Activated naive CD4-positive, alpha-beta T cell treated with anti-CD3 and anti-CD28 coated beads, Interleukin-2, amount 50 U/mL, for 24 hours (primary cell): ENCODE measurements around the gene MPPED2.
"Not testable (repeated sequence)": the region's sequence is repeated elsewhere in the genome, so short reads cannot be mapped to it uniquely, and the experiment has no call there.

Source experiments
- H3K27ac Mint-ChIP-seq: one replicate; pipeline ENCODE4 v1.8.0; 2021; ENCODE audit warnings: mild to moderate bottlenecking, mixed read lengths
- H3K27me3 Mint-ChIP-seq: one replicate; pipeline ENCODE4 v1.8.0; 2021; ENCODE audit warnings: mixed read lengths
- H3K36me3 Mint-ChIP-seq: one replicate; pipeline ENCODE4 v1.8.0; 2021; ENCODE audit warnings: mixed read lengths
- H3K4me1 Mint-ChIP-seq: one replicate; pipeline ENCODE4 v1.8.0; 2021; ENCODE audit warnings: mixed read lengths
- H3K4me3 Mint-ChIP-seq: one replicate; pipeline ENCODE4 v1.8.0; 2021; ENCODE audit warnings: mild to moderate bottlenecking, mixed read lengths
- H3K9me3 Mint-ChIP-seq: one replicate; pipeline ENCODE4 v1.8.0; 2021; ENCODE audit warnings: mixed read lengths

The MPPED2 gene

DNA sequence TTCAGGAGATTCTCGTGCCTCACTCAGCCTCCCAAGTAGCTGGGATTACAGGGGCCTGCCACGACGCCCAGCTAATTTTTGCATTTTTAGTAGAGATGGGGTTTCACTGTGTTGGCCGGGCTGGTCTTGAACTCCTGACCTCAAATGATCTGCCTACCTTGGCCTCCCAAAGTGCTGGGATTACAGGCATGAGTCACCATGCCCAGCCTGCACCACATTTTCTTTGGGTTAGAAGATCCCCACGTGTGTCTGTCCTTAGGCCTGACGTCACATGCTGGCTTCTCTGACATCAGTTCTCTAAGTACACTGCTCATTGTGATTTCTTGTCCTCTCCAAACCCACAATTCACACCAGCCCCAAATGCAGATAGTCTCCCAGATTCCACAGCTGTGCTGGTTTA, 31.6 kb downstream of the MPPED2 start:
- not testable (repeated sequence) for H3K27ac Mint-ChIP-seq, H3K4me3 Mint-ChIP-seq, H3K36me3 Mint-ChIP-seq, H3K27me3 Mint-ChIP-seq, H3K9me3 Mint-ChIP-seq, H3K4me1 Mint-ChIP-seq

GRCh38 chr11:30553521-30554110, 32.5 kb downstream of the MPPED2 start:
- Mint-ChIP-seq H3K27me3 (peaks cover under 1% of the 10 kb centered on the region), H3K4me1 (no peaks in the 10 kb centered on the region), H3K9me3 (no peaks in the 10 kb centered on the region), H3K4me3 (no peak overlapping the region), H3K36me3 (no peaks in the 10 kb centered on the region), H3K27ac (no peak overlapping the region)

DNA sequence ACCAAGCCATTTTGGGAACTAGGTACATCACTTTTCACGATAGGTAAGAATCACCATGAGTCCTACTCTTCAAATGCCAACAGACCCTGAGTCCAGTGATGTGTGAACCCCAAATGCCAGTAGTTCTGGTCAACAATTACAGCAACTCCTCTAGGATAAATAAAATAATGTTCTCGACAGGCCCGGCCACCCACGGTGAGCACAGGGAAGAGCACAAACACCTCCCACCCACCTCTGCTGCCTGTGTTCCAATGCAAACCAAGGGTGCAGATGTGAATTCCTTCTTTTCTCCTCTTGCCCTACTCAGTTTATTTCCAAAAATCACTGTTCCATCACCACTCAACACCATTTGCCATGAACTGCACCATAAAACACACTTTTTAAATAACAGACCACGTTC, 33.3 kb downstream of the MPPED2 start:
- Mint-ChIP-seq H3K27ac (no peak overlapping the region), H3K4me1 (no peaks in the 10 kb centered on the region), H3K9me3 (no peaks in the 10 kb centered on the region), H3K4me3 (no peak overlapping the region), H3K36me3 (no peaks in the 10 kb centered on the region), H3K27me3 (no peaks in the 10 kb centered on the region)

DNA sequence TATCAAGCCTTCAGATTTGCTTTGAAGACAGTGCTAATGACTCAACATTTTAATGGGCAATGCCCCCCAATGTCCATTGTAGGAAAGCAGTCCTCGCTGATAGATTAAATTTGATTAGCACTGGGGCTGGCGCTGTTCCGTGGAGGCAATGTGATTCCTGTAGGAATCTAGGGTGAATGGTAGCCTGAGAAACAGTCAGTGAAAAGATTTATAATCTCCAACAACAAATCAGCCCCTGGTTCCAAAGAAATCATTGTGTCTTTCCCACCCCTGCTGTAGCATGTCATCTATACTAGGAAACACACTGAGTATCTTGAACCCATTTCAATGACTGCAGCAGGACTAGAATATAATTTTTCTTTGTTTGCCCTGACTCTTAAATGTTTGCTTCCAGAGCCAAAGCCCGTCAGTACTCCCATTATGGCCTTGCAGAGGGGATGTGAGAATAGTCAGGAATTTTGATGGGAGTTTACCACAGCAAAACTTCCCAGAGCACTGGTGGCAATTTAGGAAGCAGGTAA, 36.1 kb downstream of the MPPED2 start:
- Mint-ChIP-seq H3K27me3 (no peaks in the 10 kb centered on the region), H3K9me3 (no peaks in the 10 kb centered on the region), H3K4me1 (no peaks in the 10 kb centered on the region), H3K36me3 (no peaks in the 10 kb centered on the region), H3K27ac (no peak overlapping the region), H3K4me3 (no peak overlapping the region)

GRCh38 chr11:30549565-30549964, 36.6 kb downstream of the MPPED2 start:
- no peak overlapping the region for H3K4me3 Mint-ChIP-seq
- no peaks in the 10 kb centered on the region for H3K4me1 Mint-ChIP-seq
- H3K27me3 Mint-ChIP-seq = no peaks in the 10 kb centered on the region
- H3K36me3 Mint-ChIP-seq = no peaks in the 10 kb centered on the region
- no peak overlapping the region for H3K27ac Mint-ChIP-seq
- H3K9me3 Mint-ChIP-seq = no peaks in the 10 kb centered on the region

GRCh38 chr11:30546334-30546733, 39.8 kb downstream of the MPPED2 start:
- Mint-ChIP-seq H3K27me3 (no peaks in the 10 kb centered on the region), H3K27ac (no peak overlapping the region), H3K36me3 (no peaks in the 10 kb centered on the region), H3K9me3 (no peaks in the 10 kb centered on the region), H3K4me3 (no peak overlapping the region), H3K4me1 (no peaks in the 10 kb centered on the region)

DNA sequence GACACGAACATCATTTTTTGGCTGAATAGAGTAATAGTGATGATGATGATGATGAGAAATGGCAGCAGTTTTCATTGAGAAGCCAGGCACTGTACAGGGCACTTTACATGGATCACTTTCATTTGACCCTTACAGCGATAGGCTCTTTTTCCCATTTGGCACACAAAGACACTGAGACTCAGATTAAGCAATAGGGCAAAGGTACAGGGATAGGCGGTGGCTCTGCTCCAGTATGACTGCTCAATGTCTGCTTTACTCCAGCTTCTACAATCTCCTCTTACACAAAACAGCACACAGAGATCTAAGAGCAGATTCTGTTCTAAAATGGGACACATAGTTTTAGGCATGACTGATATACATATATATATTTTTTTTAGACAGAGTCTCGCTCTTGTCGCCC, 40.6 kb downstream of the MPPED2 start:
- Mint-ChIP-seq H3K4me1 (no peaks in the 10 kb centered on the region), H3K9me3 (no peaks in the 10 kb centered on the region), H3K27ac (no peak overlapping the region), H3K27me3 (no peaks in the 10 kb centered on the region), H3K4me3 (no peak overlapping the region), H3K36me3 (no peaks in the 10 kb centered on the region)

- no peaks in the 10 kb centered on the region for H3K36me3 Mint-ChIP-seq
- H3K27ac Mint-ChIP-seq = no peak overlapping the region
- H3K4me3 Mint-ChIP-seq = no peak overlapping the region
- no peaks in the 10 kb centered on the region for H3K9me3 Mint-ChIP-seq
- H3K4me1 Mint-ChIP-seq = no peaks in the 10 kb centered on the region
- no peaks in the 10 kb centered on the region for H3K27me3 Mint-ChIP-seq
These were observed 43.1 kb downstream of the MPPED2 start for GRCh38 chr11:30543066-30543465.

DNA sequence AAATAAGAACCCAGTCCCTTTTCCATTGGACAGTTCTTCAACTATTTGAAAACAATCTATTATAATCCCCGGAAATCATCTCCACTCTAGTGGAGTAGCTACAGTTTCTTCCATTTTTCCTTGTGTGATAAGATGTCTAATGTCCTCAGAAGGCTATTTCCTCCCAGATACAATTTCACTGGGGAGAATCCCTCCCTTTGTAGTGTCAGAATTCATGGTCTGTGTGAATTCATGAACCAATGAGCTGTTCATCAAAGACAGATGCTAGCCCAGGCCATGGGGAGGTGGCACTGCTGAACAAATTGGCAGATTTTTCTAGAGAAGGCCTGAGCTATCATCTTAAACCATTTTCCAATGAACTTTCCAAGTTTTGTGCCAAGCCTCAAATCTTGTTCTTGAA, 45.4 kb downstream of the MPPED2 start:
- Mint-ChIP-seq H3K36me3 (no peaks in the 10 kb centered on the region), H3K4me3 (no peak overlapping the region), H3K27me3 (no peaks in the 10 kb centered on the region), H3K27ac (no peak overlapping the region), H3K9me3 (no peaks in the 10 kb centered on the region), H3K4me1 (no peaks in the 10 kb centered on the region)

DNA sequence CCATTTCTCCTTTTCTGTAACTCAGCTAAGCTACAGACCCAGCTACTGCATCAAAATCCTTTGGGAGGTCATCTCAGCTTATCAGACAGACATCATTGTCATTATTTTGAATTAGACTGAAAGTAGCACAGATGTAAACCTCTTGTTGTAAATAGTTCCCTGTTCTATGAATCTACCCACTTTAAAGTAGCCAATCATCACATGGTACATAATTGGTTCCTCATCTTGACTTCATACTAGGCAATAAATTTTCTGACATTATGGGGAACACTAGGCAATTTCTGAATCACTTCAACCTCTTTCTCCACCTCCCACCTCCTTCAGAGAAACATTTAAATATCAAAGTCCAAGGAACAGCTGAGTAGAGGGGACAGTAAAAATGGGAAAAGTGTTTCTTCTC, 47.9 kb downstream of the MPPED2 start:
- no peaks in the 10 kb centered on the region for H3K4me1 Mint-ChIP-seq
- no peaks in the 10 kb centered on the region for H3K36me3 Mint-ChIP-seq
- H3K4me3 Mint-ChIP-seq = no peak overlapping the region
- H3K9me3 Mint-ChIP-seq = no peaks in the 10 kb centered on the region
- no peaks in the 10 kb centered on the region for H3K27me3 Mint-ChIP-seq
- no peak overlapping the region for H3K27ac Mint-ChIP-seq

DNA sequence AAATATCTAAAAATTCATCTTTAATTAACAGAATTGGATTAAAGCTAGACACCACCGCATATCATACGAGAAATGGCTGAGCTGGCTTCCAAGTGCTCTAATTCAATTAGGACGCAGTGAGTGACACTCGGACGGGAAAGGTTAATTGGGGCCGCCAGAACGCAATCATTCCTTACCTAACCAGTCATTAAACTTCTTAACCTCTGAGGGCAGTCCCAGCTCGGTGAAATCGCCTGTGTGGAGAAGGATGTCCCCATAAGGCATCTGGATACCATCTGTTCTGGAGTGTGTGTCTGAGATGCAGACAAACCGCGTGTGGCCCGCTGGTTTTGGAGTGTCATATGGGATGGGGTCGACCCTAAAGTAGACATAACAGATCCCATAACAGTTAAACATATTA, 50.3 kb downstream of the MPPED2 start:
- no peaks in the 10 kb centered on the region for H3K9me3 Mint-ChIP-seq
- no peak overlapping the region for H3K27ac Mint-ChIP-seq
- no peaks in the 10 kb centered on the region for H3K36me3 Mint-ChIP-seq
- H3K4me3 Mint-ChIP-seq = no peak overlapping the region
- no peaks in the 10 kb centered on the region for H3K4me1 Mint-ChIP-seq
- H3K27me3 Mint-ChIP-seq = no peaks in the 10 kb centered on the region

GRCh38 chr11:30533445-30533947, 52.7 kb downstream of the MPPED2 start:
- Mint-ChIP-seq H3K36me3 (no peaks in the 10 kb centered on the region), H3K4me3 (no peak overlapping the region), H3K9me3 (no peaks in the 10 kb centered on the region), H3K4me1 (no peaks in the 10 kb centered on the region), H3K27ac (no peak overlapping the region), H3K27me3 (no peaks in the 10 kb centered on the region)

- H3K4me1 Mint-ChIP-seq = no peaks in the 10 kb centered on the region
- H3K27me3 Mint-ChIP-seq = peaks cover 1% of the 10 kb centered on the region
- no peaks in the 10 kb centered on the region for H3K36me3 Mint-ChIP-seq
- H3K27ac Mint-ChIP-seq = no peak overlapping the region
- H3K9me3 Mint-ChIP-seq = no peaks in the 10 kb centered on the region
- H3K4me3 Mint-ChIP-seq = no peak overlapping the region
These were observed 58.6 kb downstream of the MPPED2 start for GRCh38 chr11:30527566-30527965.

GRCh38 chr11:30526558-30526957, 59.6 kb downstream of the MPPED2 start:
- no peaks in the 10 kb centered on the region for H3K9me3 Mint-ChIP-seq
- H3K27ac Mint-ChIP-seq = no peak overlapping the region
- no peak overlapping the region for H3K4me3 Mint-ChIP-seq
- no peaks in the 10 kb centered on the region for H3K4me1 Mint-ChIP-seq
- H3K36me3 Mint-ChIP-seq = no peaks in the 10 kb centered on the region
- peaks cover 2% of the 10 kb centered on the region for H3K27me3 Mint-ChIP-seq

DNA sequence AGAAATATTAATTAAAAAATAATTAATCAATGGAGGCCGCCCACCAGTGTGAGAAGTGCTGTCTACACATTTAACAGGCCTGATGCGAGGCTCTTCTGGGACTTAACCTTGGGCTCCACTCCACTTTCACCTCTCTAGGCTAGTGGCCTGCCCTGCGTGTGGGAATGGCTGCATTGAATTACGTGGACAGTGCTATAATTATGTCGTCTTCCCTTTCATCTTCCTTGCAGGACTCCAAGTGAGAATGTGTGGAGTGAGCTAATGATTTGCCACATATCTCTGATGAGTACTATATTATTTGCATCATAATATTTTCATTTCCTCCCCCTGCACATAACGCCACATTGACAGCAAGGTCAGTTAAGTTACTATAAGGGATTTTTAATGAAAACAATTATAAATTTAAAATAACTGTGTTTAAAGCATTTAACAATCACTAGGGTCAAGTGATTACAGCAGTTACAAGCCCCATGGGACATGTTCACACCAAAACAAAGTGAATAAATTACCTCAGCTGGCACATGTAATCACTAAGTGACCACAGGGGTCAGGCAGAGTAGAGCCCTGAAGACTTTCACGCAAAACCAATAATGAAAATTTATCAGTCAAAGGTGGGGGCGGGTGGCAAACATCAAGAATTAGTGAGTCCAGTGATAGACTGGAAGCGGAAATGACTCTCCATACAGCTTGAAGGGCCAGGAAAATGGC, 63.5 kb downstream of the MPPED2 start:
- no peaks in the 10 kb centered on the region for H3K9me3 Mint-ChIP-seq
- no peak overlapping the region for H3K4me3 Mint-ChIP-seq

DNA sequence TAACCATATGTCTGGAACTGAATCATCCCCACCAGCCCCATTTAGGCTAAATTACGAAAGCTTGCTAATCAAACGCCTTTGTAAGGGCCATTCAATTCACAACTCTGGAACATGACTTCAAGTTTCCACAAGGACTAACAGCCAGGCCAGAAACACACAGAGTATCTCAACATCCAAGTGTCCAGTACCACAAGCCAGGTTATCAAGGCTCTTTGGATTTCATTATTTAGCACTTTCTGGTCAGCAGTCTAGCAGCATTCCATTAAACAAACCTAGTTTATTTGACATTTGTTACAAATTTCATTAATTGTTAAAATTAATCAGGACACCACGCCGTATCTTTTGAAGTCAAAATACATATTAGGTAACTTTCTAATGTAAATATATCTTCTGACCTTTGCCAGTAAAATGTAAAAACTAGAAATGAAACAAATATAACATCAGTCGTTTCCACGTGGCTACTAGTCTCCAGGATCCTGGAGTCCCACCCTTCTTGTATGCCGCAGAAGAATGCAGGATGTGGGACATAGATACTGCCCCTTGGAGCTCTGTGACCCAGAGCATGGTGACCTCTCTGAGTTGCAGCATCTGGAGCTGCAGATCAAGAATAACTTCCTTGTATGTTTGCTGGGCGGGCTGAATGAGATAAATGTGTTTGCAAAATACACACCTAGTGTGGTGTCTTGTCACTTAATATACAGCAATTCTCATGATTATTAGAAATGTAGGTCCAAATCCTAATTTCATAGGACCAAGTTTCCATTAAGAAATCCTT, 64.7 kb downstream of the MPPED2 start:
- no peaks in the 10 kb centered on the region for H3K36me3 Mint-ChIP-seq
- H3K27me3 Mint-ChIP-seq = peaks cover 6% of the 10 kb centered on the region
- no peak overlapping the region for H3K4me3 Mint-ChIP-seq
- H3K4me1 Mint-ChIP-seq = no peaks in the 10 kb centered on the region
- H3K27ac Mint-ChIP-seq = no peak overlapping the region
- no peaks in the 10 kb centered on the region for H3K9me3 Mint-ChIP-seq

More for the DNA sequence above, 63.5 kb downstream of the MPPED2 start:
- no peaks in the 10 kb centered on the region for H3K36me3 Mint-ChIP-seq
- no peak overlapping the region for H3K27ac Mint-ChIP-seq
- no peaks in the 10 kb centered on the region for H3K4me1 Mint-ChIP-seq
- H3K27me3 Mint-ChIP-seq = peaks cover 3% of the 10 kb centered on the region
